ENCODE measurements around the gene STOML2. TPM values are rescaled to one million over a fixed set of nuclear protein-coding genes. Genes with fewer than 3 reads are reported as not detected.

Gene STOML2
- polyA plus RNA-seq, 1 donor = 125 TPM

GRCh38 chr9:35089434-35089833 lies 13.5 kb downstream of the STOML2 start:
- H3K36me3 ChIP-seq (ENCODE audit: control insufficient read depth, insufficient read depth, low read length) = peaks cover 67% of the 10 kb centered on the region
- H3K9me3 ChIP-seq (ENCODE audit: control insufficient read depth, low read depth, low read length) = no peaks in the 10 kb centered on the region
- DNase-seq = no peak

GRCh38 chr9:35085078-35085477 lies 17.9 kb downstream of the STOML2 start:
- no peaks in the 10 kb centered on the region for H3K9me3 ChIP-seq (ENCODE audit: control insufficient read depth, low read depth, low read length)
- no peaks in the 10 kb centered on the region for H3K4me1 ChIP-seq (ENCODE audit: control insufficient read depth, insufficient read depth, low read length)
- peaks cover 28% of the 10 kb centered on the region for H3K36me3 ChIP-seq (ENCODE audit: control insufficient read depth, insufficient read depth, low read length)
- no peak overlapping the region for H3K27ac ChIP-seq (ENCODE audit: low read length)
- DNase-seq = no peak
- no peaks in the 10 kb centered on the region for H3K27me3 ChIP-seq (ENCODE audit: control insufficient read depth, insufficient read depth, low read length)
- no CpG with 5 or more reads among the region's 2 CpGs for WGBS (ENCODE audit: insufficient coverage, low lambda C conversion rate)
- no peak overlapping the region for H3K4me3 ChIP-seq (ENCODE audit: low read length)

More at GRCh38 chr9:35089434-35089833, 13.5 kb downstream of the STOML2 start:
- WGBS (ENCODE audit: insufficient coverage, low lambda C conversion rate) = 100% methylated on average over 2 of the region's 2 CpGs
- H3K27me3 ChIP-seq (ENCODE audit: control insufficient read depth, insufficient read depth, low read length) = no peaks in the 10 kb centered on the region
- H3K27ac ChIP-seq (ENCODE audit: low read length) = no peak overlapping the region
- no peaks in the 10 kb centered on the region for H3K4me1 ChIP-seq (ENCODE audit: control insufficient read depth, insufficient read depth, low read length)
- H3K4me3 ChIP-seq (ENCODE audit: low read length) = no peak overlapping the region

- Histone ChIP-seq H3K4me1 (ENCODE audit: control insufficient read depth, insufficient read depth, low read length) (peaks cover 3% of the 10 kb centered on the region), H3K27ac (ENCODE audit: low read length) (peak within 1 kb of the TSS; percentile 82), H3K27me3 (ENCODE audit: control insufficient read depth, insufficient read depth, low read length) (no peaks in the 10 kb centered on the region), H3K4me3 (ENCODE audit: low read length) (peak within 1 kb of the TSS; percentile 80), H3K9me3 (ENCODE audit: control insufficient read depth, low read depth, low read length) (no peaks in the 10 kb centered on the region), H3K36me3 (ENCODE audit: control insufficient read depth, insufficient read depth, low read length) (peaks cover 25% of the 10 kb centered on the region)
- DNase-seq = peak; percentile 85 to 95
- WGBS (ENCODE audit: insufficient coverage, low lambda C conversion rate) = no CpG with 5 or more reads among the region's 67 CpGs
Measured at GRCh38 chr9:35079426-35080341, 23.2 kb downstream of the STOML2 start, which contains the start of gene FANCG. FANCG (minus strand) TSS chr9:35079942; CDS start chr9:35079524, 418 bp downstream.

GRCh38 chr9:35079041-35079425 lies 23.9 kb downstream of the STOML2 start:
- Histone ChIP-seq H3K4me3 (ENCODE audit: low read length) (peak overlapping the region; percentile 80), H3K27me3 (ENCODE audit: control insufficient read depth, insufficient read depth, low read length) (no peaks in the 10 kb centered on the region), H3K4me1 (ENCODE audit: control insufficient read depth, insufficient read depth, low read length) (peaks cover 3% of the 10 kb centered on the region), H3K9me3 (ENCODE audit: control insufficient read depth, low read depth, low read length) (no peaks in the 10 kb centered on the region), H3K27ac (ENCODE audit: low read length) (no peak overlapping the region), H3K36me3 (ENCODE audit: control insufficient read depth, insufficient read depth, low read length) (peaks cover 31% of the 10 kb centered on the region)
- DNase-seq = no peak
- WGBS (ENCODE audit: insufficient coverage, low lambda C conversion rate) = no CpG with 5 or more reads among the region's 10 CpGs

- H3K27me3 ChIP-seq (ENCODE audit: control insufficient read depth, insufficient read depth, low read length) = no peaks in the 10 kb centered on the region
- no CpG with 5 or more reads among the region's 4 CpGs for WGBS (ENCODE audit: insufficient coverage, low lambda C conversion rate)
- H3K4me1 ChIP-seq (ENCODE audit: control insufficient read depth, insufficient read depth, low read length) = peaks cover 3% of the 10 kb centered on the region
- no peaks in the 10 kb centered on the region for H3K9me3 ChIP-seq (ENCODE audit: control insufficient read depth, low read depth, low read length)
- H3K4me3 ChIP-seq (ENCODE audit: low read length) = no peak overlapping the region
- no peak overlapping the region for H3K27ac ChIP-seq (ENCODE audit: low read length)
- H3K36me3 ChIP-seq (ENCODE audit: control insufficient read depth, insufficient read depth, low read length) = peaks cover 33% of the 10 kb centered on the region
- no peak for DNase-seq
Measured at GRCh38 chr9:35078066-35078465, 24.9 kb downstream of the STOML2 start.

GRCh38 chr9:35076848-35077247 lies 26.1 kb downstream of the STOML2 start:
- Histone ChIP-seq H3K9me3 (ENCODE audit: control insufficient read depth, low read depth, low read length) (no peaks in the 10 kb centered on the region), H3K36me3 (ENCODE audit: control insufficient read depth, insufficient read depth, low read length) (peaks cover 33% of the 10 kb centered on the region), H3K4me3 (ENCODE audit: low read length) (no peak overlapping the region), H3K4me1 (ENCODE audit: control insufficient read depth, insufficient read depth, low read length) (peaks cover 3% of the 10 kb centered on the region), H3K27me3 (ENCODE audit: control insufficient read depth, insufficient read depth, low read length) (no peaks in the 10 kb centered on the region), H3K27ac (ENCODE audit: low read length) (no peak overlapping the region)
- no CpG with 5 or more reads among the region's 4 CpGs for WGBS (ENCODE audit: insufficient coverage, low lambda C conversion rate)
- DNase-seq = no peak

GRCh38 chr9:35075358-35075757 lies 27.6 kb downstream of the STOML2 start:
- WGBS (ENCODE audit: insufficient coverage, low lambda C conversion rate) = no CpG with 5 or more reads among the region's 4 CpGs
- Histone ChIP-seq H3K9me3 (ENCODE audit: control insufficient read depth, low read depth, low read length) (peaks cover 3% of the 10 kb centered on the region), H3K27me3 (ENCODE audit: control insufficient read depth, insufficient read depth, low read length) (no peaks in the 10 kb centered on the region), H3K4me3 (ENCODE audit: low read length) (no peak overlapping the region), H3K27ac (ENCODE audit: low read length) (no peak overlapping the region), H3K4me1 (ENCODE audit: control insufficient read depth, insufficient read depth, low read length) (peaks cover 10% of the 10 kb centered on the region), H3K36me3 (ENCODE audit: control insufficient read depth, insufficient read depth, low read length) (peaks cover 33% of the 10 kb centered on the region)
- DNase-seq = no peak

- Histone ChIP-seq H3K27ac (ENCODE audit: low read length) (no peak overlapping the region), H3K4me3 (ENCODE audit: low read length) (no peak overlapping the region), H3K27me3 (ENCODE audit: control insufficient read depth, insufficient read depth, low read length) (no peaks in the 10 kb centered on the region), H3K4me1 (ENCODE audit: control insufficient read depth, insufficient read depth, low read length) (peaks cover 15% of the 10 kb centered on the region), H3K36me3 (ENCODE audit: control insufficient read depth, insufficient read depth, low read length) (peaks cover 33% of the 10 kb centered on the region), H3K9me3 (ENCODE audit: control insufficient read depth, low read depth, low read length) (peaks cover 3% of the 10 kb centered on the region)
- no peak for DNase-seq
- WGBS (ENCODE audit: insufficient coverage, low lambda C conversion rate) = no CpG with 5 or more reads among the region's 8 CpGs
Measured at GRCh38 chr9:35074791-35075190, 28.1 kb downstream of the STOML2 start.

GRCh38 chr9:35074141-35074540 lies 28.8 kb downstream of the STOML2 start:
- Histone ChIP-seq H3K4me1 (ENCODE audit: control insufficient read depth, insufficient read depth, low read length) (peaks cover 17% of the 10 kb centered on the region), H3K27ac (ENCODE audit: low read length) (no peak overlapping the region), H3K9me3 (ENCODE audit: control insufficient read depth, low read depth, low read length) (peaks cover 3% of the 10 kb centered on the region), H3K4me3 (ENCODE audit: low read length) (no peak overlapping the region), H3K27me3 (ENCODE audit: control insufficient read depth, insufficient read depth, low read length) (no peaks in the 10 kb centered on the region), H3K36me3 (ENCODE audit: control insufficient read depth, insufficient read depth, low read length) (peaks cover 33% of the 10 kb centered on the region)
- no peak for DNase-seq
- WGBS (ENCODE audit: insufficient coverage, low lambda C conversion rate) = no CpG with 5 or more reads among the region's 6 CpGs

- peaks cover 19% of the 10 kb centered on the region for H3K4me1 ChIP-seq (ENCODE audit: control insufficient read depth, insufficient read depth, low read length)
- peaks cover 38% of the 10 kb centered on the region for H3K36me3 ChIP-seq (ENCODE audit: control insufficient read depth, insufficient read depth, low read length)
- H3K4me3 ChIP-seq (ENCODE audit: low read length) = no peak overlapping the region
- no peak for DNase-seq
- H3K27ac ChIP-seq (ENCODE audit: low read length) = peak overlapping the region; percentile 99
- H3K9me3 ChIP-seq (ENCODE audit: control insufficient read depth, low read depth, low read length) = peaks cover 3% of the 10 kb centered on the region
- no peaks in the 10 kb centered on the region for H3K27me3 ChIP-seq (ENCODE audit: control insufficient read depth, insufficient read depth, low read length)
- WGBS (ENCODE audit: insufficient coverage, low lambda C conversion rate) = no CpG with 5 or more reads among the region's 2 CpGs
Measured at GRCh38 chr9:35073279-35073612, 29.7 kb downstream of the STOML2 start.

Measured in large intestine (tissue), 3 donors.